GM20000 (cell line): ENCODE data around the gene ADGRG1.

Source experiments
- DNase-seq: peaks from one replicate; pipeline ENCODE4 v3.0.0; 2012; ENCODE audit warnings: low spot score
- TF ChIP-seq, protein P1 (sequence below): IDR thresholded peaks from 2 replicates; pipeline ENCODE4 v1.5.1; 2012; ENCODE audit warnings: mild to moderate bottlenecking, control low read depth; ENCODE audit errors: extremely low read depth, missing control alignments

The ADGRG1 gene

DNA sequence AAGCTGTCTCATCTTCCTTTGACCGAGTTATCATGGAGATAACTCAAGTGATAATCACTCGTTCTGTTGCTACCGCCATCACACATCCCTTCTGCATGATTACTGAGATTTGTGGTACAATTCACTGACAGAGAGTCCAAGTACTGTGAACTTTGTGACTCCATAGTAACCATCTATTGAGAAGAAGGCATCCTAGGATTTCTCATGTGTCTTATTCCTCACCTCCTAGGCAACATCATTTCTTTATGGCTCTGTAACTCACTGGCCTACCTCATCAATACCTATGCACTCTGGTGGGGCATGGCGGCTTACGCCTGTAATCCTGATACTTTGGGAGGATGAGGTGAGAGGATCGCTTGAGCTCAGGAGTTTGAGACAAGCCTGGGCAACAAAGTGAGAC, 85.6 kb downstream of the ADGRG1 start:
- TF ChIP-seq, protein P1, sequence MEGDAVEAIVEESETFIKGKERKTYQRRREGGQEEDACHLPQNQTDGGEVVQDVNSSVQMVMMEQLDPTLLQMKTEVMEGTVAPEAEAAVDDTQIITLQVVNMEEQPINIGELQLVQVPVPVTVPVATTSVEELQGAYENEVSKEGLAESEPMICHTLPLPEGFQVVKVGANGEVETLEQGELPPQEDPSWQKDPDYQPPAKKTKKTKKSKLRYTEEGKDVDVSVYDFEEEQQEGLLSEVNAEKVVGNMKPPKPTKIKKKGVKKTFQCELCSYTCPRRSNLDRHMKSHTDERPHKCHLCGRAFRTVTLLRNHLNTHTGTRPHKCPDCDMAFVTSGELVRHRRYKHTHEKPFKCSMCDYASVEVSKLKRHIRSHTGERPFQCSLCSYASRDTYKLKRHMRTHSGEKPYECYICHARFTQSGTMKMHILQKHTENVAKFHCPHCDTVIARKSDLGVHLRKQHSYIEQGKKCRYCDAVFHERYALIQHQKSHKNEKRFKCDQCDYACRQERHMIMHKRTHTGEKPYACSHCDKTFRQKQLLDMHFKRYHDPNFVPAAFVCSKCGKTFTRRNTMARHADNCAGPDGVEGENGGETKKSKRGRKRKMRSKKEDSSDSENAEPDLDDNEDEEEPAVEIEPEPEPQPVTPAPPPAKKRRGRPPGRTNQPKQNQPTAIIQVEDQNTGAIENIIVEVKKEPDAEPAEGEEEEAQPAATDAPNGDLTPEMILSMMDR = no peak
- no peak for DNase-seq
